ENCODE data around the gene OR6X1. TPM values are rescaled to one million over a fixed set of nuclear protein-coding genes. Genes with fewer than 3 reads are reported as not detected.

Gene OR6X1
- total RNA-seq, 1 experiment from 2014 or later: not detected

- no peak overlapping the region for H3K27ac Mint-ChIP-seq
- Histone ChIP-seq H2BK120ac (ENCODE audit: low read depth, low read length, poor library complexity, severe bottlenecking) (no peak overlapping the region), H3K4me1 (ENCODE audit: insufficient read depth, low read length) (no peaks in the 10 kb centered on the region), H3K23me2 (ENCODE audit: insufficient read length, low read depth, low read length, poor library complexity, severe bottlenecking) (no peaks in the 10 kb centered on the region), H2BK5ac (ENCODE audit: insufficient read length, low read length) (no peak overlapping the region), H3K9me3 (ENCODE audit: control insufficient read depth, low read depth, low read length) (peaks cover 4% of the 10 kb centered on the region), H3K27ac (ENCODE audit: insufficient read length, low read depth, low read length) (no peak overlapping the region), H4K91ac (ENCODE audit: insufficient read length, low read depth, low read length) (no peak overlapping the region), H3K56ac (ENCODE audit: insufficient read length, low read depth, low read length) (no peak overlapping the region), H2BK12ac (ENCODE audit: insufficient read length, low read depth, low read length) (no peak overlapping the region), H3K4ac (ENCODE audit: low read depth, low read length) (no peak overlapping the region), H2AFZ (ENCODE audit: low read length) (no peak overlapping the region), H3K14ac (ENCODE audit: insufficient read depth, low read length) (no peak overlapping the region), H3K27me3 (ENCODE audit: insufficient read depth, low read length) (no peaks in the 10 kb centered on the region), H3K4me2 (ENCODE audit: insufficient read depth, insufficient read length, low read length) (no peak overlapping the region), H3K23ac (ENCODE audit: insufficient read length, low read depth, low read length) (no peak overlapping the region), H3K18ac (ENCODE audit: insufficient read length, low read depth, low read length) (no peak overlapping the region), H3K79me1 (ENCODE audit: insufficient read depth, low read depth, low read length, poor library complexity, severe bottlenecking) (no peaks in the 10 kb centered on the region), H2BK20ac (ENCODE audit: low read depth, low read length, poor library complexity, severe bottlenecking) (no peak overlapping the region), H2AK5ac (ENCODE audit: insufficient read length, low read length) (no peak overlapping the region), H4K20me1 (ENCODE audit: control insufficient read depth, insufficient read depth, insufficient read length) (no peaks in the 10 kb centered on the region), H4K8ac (replicated peaks; ENCODE audit: insufficient read length, low read depth, low read length) (no peak overlapping the region), H2BK15ac (ENCODE audit: low read depth, low read length) (no peak overlapping the region), H3K79me2 (ENCODE audit: insufficient read depth, low read length) (no peaks in the 10 kb centered on the region), H3T11ph (ENCODE audit: low read length) (no peak overlapping the region), H3K9ac (ENCODE audit: extremely low read depth, insufficient read length, low read length) (no peak overlapping the region), H4K5ac (ENCODE audit: insufficient read length, low read depth, low read length) (no peak overlapping the region)
- no peaks in the 10 kb centered on the region for H3K27me3 Mint-ChIP-seq (ENCODE audit: low read depth)
- no peak for TF ChIP-seq CTCF (conservative IDR thresholded peaks at IDR 0.05)
- H3K4me3 Mint-ChIP-seq: no peak overlapping the region
- peaks cover 14 to 21% of the 10 kb centered on the region in 2 experiments for H3K4me1 Mint-ChIP-seq
- no CpG with 5 or more reads among the region's 1 CpG for whole genome bisulfite sequencing (ENCODE audit: extremely low coverage, insufficient read length, low lambda C conversion rate)
- no peak for DNase-seq
- peaks cover 27 to 36% of the 10 kb centered on the region in 2 experiments for H3K9me3 Mint-ChIP-seq
- H3K36me3 Mint-ChIP-seq (ENCODE audit: insufficient read depth in 1 of 3, low read depth in 3 of 3): peaks cover 19 to 42% (median 24%) of the 10 kb centered on the region in 3 experiments
Measured at GRCh38 chr11:123796226-123796625, 41.9 kb upstream of the OR6X1 start.
